Superior temporal gyrus (tissue), 1 donor: ENCODE measurements around the gene CCDC158.
"Not testable (repeated sequence)": the region's sequence is repeated elsewhere in the genome, so short reads cannot be mapped to it uniquely, and the experiment has no call there.

Experiments used
- DNase-seq: peaks from one replicate; pipeline ENCODE4 v3.0.0-alpha.2; 2016; ENCODE audit errors: extremely low spot score

Gene CCDC158

GRCh38 chr4:76420762-76421581 is at the start of gene CCDC158:
CCDC158 (minus strand) TSS chr4:76421141; CDS start chr4:76403207, 17,934 bp downstream.
- DNase-seq: no peak

DNA sequence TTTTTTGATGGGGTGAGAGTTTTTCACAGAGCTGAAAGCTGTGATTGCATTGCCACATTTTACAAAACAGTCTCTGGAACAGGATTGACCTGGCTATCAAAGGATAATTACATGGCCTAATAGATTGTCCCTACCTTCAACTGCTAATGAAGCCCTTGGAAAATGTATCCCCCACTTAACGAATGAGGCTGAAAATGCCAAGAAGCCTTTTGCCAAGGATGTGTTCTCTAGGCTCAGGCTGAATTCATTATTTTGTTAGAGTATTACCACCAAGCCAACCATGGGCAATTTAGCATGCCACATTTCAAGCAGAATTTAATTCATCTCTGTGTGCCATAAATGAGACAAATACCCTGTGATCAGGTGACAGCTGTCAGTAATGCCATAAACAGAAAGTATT is 49.6 kb upstream of the CCDC158 start:
- DNase-seq: peak; percentile 14

GRCh38 chr4:76470064-76470463 is 49.1 kb upstream of the CCDC158 start:
- peak; percentile 9 for DNase-seq

DNA sequence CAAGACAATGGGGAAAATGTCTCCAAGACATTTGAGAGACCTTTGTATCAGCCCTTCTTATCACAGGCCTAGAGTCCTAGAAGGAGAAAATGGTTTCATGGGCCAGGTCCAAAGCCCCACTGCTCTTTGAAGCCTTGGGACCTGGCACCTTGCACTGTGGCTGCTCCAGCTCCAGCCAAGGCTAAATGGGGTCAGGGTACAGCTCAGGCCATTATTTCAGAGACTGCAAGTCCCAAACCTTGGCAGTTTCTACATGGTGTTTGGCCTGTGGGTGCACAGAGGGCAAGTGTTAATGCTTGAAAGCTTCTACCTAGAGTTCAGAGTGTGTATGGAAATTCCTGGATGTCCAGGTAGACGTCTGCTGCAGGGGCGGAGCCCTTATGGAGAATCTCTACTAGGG is 42.6 kb upstream of the CCDC158 start:
- no peak for DNase-seq

DNA sequence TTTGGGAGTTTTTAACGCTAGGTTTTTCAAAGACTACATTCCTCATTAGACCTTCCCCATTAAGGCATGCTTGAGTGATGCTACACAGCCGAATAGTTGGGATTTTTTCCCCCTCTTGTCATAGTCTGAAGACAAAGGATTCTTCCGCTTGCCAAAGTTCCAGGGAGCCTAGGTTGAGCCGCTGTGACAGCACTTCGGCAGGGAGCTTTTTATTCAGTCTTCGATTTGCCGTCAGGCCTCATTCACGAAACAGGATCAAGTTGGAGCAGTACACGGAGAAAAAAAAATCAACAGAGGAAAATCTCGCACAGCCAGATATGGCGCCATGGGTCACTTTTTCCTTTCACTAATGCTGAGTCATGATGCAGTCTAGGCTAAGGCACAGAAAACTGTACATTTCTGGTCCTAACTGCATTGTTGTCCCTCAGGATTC is 38.4 kb upstream of the CCDC158 start:
- no peak for DNase-seq

DNA sequence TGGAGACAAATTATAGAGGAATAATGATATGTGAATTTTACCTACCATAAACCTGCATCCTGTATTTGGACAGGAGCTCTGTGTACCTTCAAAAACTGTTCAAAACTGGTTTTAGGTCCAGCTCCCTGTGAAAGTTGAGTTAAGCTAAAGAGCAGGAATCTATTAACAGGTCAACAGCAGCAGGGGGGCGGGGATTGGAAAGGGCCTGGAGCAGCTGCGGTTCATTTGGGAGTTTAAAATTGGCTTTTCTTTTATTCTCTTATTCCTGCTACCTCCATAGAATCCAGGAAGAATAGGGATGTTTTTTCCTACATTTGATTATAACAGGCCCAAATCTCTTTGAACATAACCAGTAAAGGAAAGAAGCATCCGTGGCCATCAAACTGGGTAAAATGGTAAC is 37.9 kb upstream of the CCDC158 start:
- DNase-seq: peak; percentile 6

- peak; percentile 2 for DNase-seq
These were observed 37.4 kb upstream of the CCDC158 start for GRCh38 chr4:76458297-76458696.

GRCh38 chr4:76457885-76458284 is 36.9 kb upstream of the CCDC158 start:
- no peak for DNase-seq

DNA sequence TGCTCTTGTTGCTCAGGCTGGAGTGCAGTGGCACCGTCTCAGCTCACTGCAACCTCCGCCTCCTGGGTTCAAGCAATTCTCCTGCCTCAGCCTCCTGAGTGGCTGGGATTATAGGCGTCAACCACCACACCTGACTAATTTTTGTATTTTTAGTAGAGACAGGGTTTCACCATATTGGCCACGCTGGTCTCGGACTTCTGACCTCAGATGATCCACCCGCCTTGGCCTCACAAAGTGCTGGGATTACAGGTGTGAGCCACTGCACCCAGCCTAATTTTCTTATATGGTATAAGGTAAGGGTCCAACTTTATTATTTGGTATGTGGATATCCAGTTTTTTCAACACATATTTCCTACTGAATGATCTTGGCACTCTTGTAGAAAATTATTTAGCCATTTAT is 33.1 kb upstream of the CCDC158 start:
- not testable (repeated sequence) for DNase-seq

GRCh38 chr4:76453232-76453631 is 32.3 kb upstream of the CCDC158 start:
- no peak for DNase-seq

- no peak for DNase-seq
These were observed 28.9 kb upstream of the CCDC158 start for GRCh38 chr4:76449833-76450232.

- no peak for DNase-seq
These were observed 28.4 kb upstream of the CCDC158 start for GRCh38 chr4:76449362-76449767.

DNA sequence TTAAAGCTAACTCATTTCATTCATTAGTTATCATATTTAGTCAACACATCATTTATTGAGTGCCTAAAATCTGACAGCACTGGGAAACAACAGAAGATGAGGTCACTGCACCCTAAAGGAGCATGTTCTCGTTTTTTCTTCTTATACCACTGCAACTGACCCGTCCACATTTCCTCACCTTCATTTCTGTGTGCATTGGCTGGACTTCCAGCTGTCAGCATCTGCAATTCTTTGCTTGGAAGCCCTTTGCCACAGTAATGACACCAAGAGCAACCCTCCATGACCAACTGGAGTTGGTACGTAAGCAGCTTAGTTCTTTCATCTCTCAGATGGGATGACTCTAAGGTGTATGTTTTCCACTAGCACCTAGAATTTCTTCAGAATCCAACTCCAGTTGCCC is 27.3 kb upstream of the CCDC158 start:
- DNase-seq: no peak

DNA sequence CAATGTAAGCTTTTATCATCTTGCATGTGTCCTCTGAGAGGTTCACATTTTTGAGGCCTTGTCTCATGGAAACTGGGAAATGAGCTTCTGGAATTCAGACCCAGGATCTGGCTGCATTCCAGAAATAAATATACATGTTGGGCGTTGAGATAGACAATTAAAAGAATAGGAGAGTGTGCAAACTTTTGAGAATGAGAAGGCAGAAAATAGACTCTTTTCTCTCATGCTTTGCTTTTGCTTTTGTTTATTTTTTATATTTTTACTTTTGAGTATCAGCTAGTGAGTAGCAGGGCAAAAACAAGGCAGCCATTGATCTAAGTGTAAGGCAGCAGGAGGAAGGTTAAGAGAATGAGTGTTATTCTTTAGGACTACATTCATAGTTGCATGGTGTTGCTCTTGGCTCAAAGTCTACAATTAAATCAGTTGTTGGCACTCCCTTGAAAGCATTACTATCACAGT is 26.5 kb upstream of the CCDC158 start:
- DNase-seq: no peak

DNA sequence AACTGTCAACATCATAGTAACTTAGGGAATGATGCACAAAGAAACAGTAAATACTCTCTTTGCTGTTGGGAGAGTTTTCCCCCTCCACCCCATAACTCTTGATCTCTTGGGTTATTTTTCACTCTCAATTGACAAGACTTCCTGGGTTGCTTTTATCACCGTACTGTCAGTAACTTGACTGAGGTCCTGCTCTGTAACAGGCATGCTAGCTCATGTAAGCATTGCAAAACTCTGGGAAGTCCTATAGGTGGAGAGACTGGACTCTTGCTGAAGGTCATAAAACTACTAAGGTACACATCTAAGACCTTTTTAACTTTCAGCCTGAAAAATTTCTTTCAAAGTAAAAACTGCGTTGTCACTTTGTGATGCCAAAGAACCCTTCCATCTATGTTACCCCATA is 25.0 kb upstream of the CCDC158 start:
- DNase-seq: no peak

- no peak for DNase-seq
These were observed 22.4 kb upstream of the CCDC158 start for GRCh38 chr4:76443376-76443775.

GRCh38 chr4:76442807-76443206 is 21.9 kb upstream of the CCDC158 start:
- no peak for DNase-seq

DNA sequence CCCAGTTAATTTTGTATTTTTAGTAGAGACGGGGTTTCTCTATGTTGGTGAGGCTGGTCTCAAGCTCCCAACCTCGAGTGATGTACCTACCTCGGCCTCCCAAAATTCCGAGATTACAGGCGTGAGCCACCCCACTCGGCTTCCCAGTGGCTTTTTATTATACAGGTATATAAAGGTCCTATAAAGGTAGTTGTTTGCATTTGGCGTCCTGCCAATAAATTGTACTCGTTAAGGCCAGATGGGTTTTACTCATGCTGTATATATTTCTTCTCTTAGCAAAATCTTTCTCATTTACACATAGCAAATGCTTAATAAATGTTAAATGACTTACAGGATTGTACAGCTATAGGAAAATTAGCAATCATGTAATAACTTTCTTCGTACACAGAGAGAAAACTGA is 20.9 kb upstream of the CCDC158 start:
- DNase-seq: no peak

- DNase-seq: no peak
These were observed 18.6 kb upstream of the CCDC158 start for GRCh38 chr4:76439491-76439890.

DNA sequence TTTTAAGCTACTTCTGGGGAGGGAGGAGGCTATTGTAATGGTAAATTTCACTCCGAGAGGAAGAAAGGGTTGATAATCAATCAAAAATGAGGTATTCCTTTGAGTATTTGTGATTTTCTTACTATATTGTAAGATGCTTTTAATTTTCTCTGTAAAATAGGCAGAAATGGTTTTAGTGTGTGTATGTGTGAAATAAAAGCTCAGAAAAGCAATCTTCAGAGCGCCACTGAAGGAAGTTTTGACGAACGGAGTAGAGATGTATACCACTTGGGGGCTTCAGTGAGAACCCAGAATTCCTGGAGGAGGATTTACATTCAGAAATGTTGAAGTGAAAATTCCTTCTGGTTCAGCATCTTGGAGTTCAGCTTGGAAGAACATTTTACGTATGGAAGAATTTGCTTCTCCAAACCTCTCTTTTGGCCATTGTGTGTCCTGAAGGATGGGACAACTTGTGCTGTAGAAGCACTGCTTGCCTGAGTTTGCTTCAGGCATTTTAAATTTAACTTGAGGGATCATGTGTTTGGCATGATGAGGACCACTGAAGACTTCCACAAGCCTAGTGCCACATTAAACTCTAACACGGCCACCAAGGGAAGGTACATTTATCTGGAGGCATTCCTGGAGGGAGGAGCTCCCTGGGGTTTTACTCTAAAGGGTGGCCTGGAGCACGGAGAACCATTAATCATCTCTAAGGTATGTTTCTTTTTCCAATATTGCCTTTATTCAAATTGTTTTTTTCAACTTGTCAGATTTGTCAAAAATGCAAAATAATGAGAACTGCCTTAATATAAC is 14.8 kb upstream of the CCDC158 start:
- peak; percentile 35 for DNase-seq

DNA sequence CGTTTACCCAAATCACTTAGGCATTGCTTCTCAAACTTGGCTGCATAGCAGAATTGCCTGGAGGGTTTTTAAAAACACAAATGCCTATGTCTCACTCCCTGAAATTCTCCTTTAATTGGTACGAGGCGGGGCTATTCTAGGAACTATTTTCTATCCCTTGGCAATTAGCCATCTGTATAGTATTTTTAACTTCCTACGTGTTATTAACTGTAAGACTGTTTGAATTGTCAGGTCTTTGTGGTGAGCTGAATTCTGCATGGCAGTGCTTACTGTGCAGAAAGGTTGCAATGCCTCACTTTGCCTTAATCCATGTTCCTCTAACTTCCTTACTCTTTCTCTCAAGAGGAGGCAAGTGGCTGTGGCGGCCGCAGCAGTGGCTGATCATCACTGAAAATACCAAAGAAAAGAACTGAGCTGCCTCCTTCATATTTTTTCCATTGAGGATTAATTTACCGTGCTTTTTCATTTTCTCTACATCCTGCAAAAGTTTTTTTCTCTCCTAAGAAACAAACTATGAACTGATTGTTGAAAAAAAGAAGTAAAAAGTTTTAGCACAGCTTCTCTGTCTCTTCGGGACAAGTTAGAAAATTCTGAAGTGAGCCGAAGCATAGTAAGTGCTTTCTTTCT is 14.1 kb upstream of the CCDC158 start, which contains the start of gene SHROOM3:
SHROOM3 (plus strand) TSS at position 329 of the 627 bp plus-strand sequence. CDS start 824 bp downstream, outside the sequence.
- no peak for DNase-seq
